SU-DHL-6 (cell line): Measurements from ENCODE around the gene CSK.

Source experiments
- H2AFZ ChIP-seq: fragments of 200-600 bp; sonication (generic); 2 replicates; pipeline ENCODE4 v1.6.1; 2014; ENCODE audit warnings: low read depth, mild to moderate bottlenecking, moderate library complexity, mixed read lengths, antibody characterized with exemption, low read length; ENCODE audit not compliant: severe bottlenecking
- H3F3A ChIP-seq: fragments of 200-600 bp; shearing (Covaris generic); 2 replicates; pipeline ENCODE4 v1.6.0; 2016; ENCODE audit warnings: antibody characterized with exemption, mild to moderate bottlenecking; ENCODE audit not compliant: insufficient read depth
- H3K27ac ChIP-seq: fragments of 200-600 bp; sonication (generic); 2 replicates; pipeline ENCODE4 v1.5.1; 2016; ENCODE audit warnings: low read depth, mild to moderate bottlenecking, low read length, moderate library complexity, mixed read lengths
- H3K27me3 ChIP-seq: fragments of 200-600 bp; sonication (generic), shearing (Covaris generic); 2 replicates; pipeline ENCODE4 v1.6.0; 2014; ENCODE audit warnings: mild to moderate bottlenecking, low read length
- H3K36me3 ChIP-seq: fragments of 200-600 bp; sonication (generic); 2 replicates; pipeline ENCODE4 v1.6.1; 2014; ENCODE audit warnings: mild to moderate bottlenecking, low read length, mixed read lengths
- H3K4me2 ChIP-seq: fragments of 300-600, 200-600 bp; shearing (Covaris generic), sonication (generic); 2 replicates; pipeline ENCODE4 v1.6.0; 2014; ENCODE audit warnings: low read length, low read depth, mild to moderate bottlenecking; ENCODE audit not compliant: poor library complexity, severe bottlenecking
- H3K4me3 ChIP-seq: fragments of 200-600 bp; sonication (generic); 2 replicates; pipeline ENCODE4 v1.5.1; 2014; ENCODE audit warnings: antibody characterized with exemption, low read length, mild to moderate bottlenecking, mixed read lengths; ENCODE audit not compliant: insufficient read depth, poor library complexity, severe bottlenecking
- H3K79me2 ChIP-seq: fragments of 200-600 bp; sonication (generic); 2 replicates; pipeline ENCODE4 v1.6.1; 2014; ENCODE audit warnings: mild to moderate bottlenecking, low read length, moderate library complexity; ENCODE audit not compliant: insufficient read depth
- H3K9ac ChIP-seq: fragments of 200-600 bp; sonication (generic); 2 replicates; pipeline ENCODE4 v1.7.0; 2014; ENCODE audit warnings: mild to moderate bottlenecking, low read length
- H3K9me2 ChIP-seq: fragments of 200-600 bp; sonication (generic); replicated peaks from 2 replicates; pipeline ENCODE4 v1.6.1; 2014; ENCODE audit warnings: low read length; ENCODE audit not compliant: insufficient read depth
- H3K9me3 ChIP-seq: fragments of 200-600 bp; sonication (generic); 2 replicates; pipeline ENCODE4 v1.6.1; 2014; ENCODE audit warnings: low read length, mixed read lengths; ENCODE audit not compliant: insufficient read depth
- H4K20me1 ChIP-seq: fragments of 200-600 bp; sonication (generic); 2 replicates; pipeline ENCODE4 v1.6.1; 2014; ENCODE audit warnings: low read depth, mild to moderate bottlenecking, antibody characterized with exemption, low read length, moderate library complexity, mixed read lengths
- CTCF ChIP-seq: fragments of 200-600 bp; sonication (generic); IDR thresholded peaks from one replicate; pipeline ENCODE4 v1.5.1; 2017; ENCODE audit warnings: antibody characterized with exemption, mild to moderate bottlenecking, low read length, moderate library complexity; ENCODE audit not compliant: insufficient read depth, poor library complexity, severe bottlenecking
- EZH2phosphoT487 ChIP-seq: fragments of 200-600 bp; sonication (generic), shearing (Covaris generic); conservative IDR thresholded peaks from 2 replicates; pipeline ENCODE4 v1.6.1; 2018; ENCODE audit warnings: mild to moderate bottlenecking, antibody characterized with exemption, low read length, moderate library complexity, mixed read lengths

CSK gene

GRCh38 chr15:74802290-74802689, 20.4 kb downstream of the CSK start:
- no peak overlapping the region for H3K27ac ChIP-seq
- peaks cover 28% of the 10 kb centered on the region; the same call in 1 of the 2 replicates for H3F3A ChIP-seq
- no peaks in the 10 kb centered on the region for H4K20me1 ChIP-seq
- no peak overlapping the region for H3K4me3 ChIP-seq
- no peaks in the 10 kb centered on the region for H3K27me3 ChIP-seq
- H3K4me2 ChIP-seq, result no peak overlapping the region
- TF ChIP-seq CTCF, result no peak
- TF ChIP-seq EZH2phosphoT487, result no peak
- H2AFZ ChIP-seq, result no peak overlapping the region
- no peak overlapping the region for H3K9ac ChIP-seq
- no peaks in the 10 kb centered on the region for H3K9me2 ChIP-seq
- no peaks in the 10 kb centered on the region for H3K9me3 ChIP-seq
- H3K36me3 ChIP-seq, result peaks cover 28% of the 10 kb centered on the region
- peaks cover 9% of the 10 kb centered on the region; the same call in 1 of the 2 replicates for H3K79me2 ChIP-seq

GRCh38 chr15:74802862-74803447, 21.1 kb downstream of the CSK start:
- Histone ChIP-seq H3K36me3 (peaks cover 28% of the 10 kb centered on the region), H2AFZ (no peak overlapping the region), H3K79me2 (peaks cover 3% of the 10 kb centered on the region; the same call in 1 of the 2 replicates), H3K9me2 (no peaks in the 10 kb centered on the region), H3K9ac (no peak overlapping the region), H4K20me1 (no peaks in the 10 kb centered on the region), H3K27me3 (no peaks in the 10 kb centered on the region), H3K4me3 (no peak overlapping the region), H3K27ac (no peak overlapping the region), H3F3A (peaks cover 28% of the 10 kb centered on the region; the same call in 1 of the 2 replicates), H3K9me3 (no peaks in the 10 kb centered on the region), H3K4me2 (no peak overlapping the region)
- TF ChIP-seq CTCF (no peak), EZH2phosphoT487 (no peak)

GRCh38 chr15:74804935-74805334, 23.1 kb downstream of the CSK start:
- Histone ChIP-seq H4K20me1 (no peaks in the 10 kb centered on the region), H3K9me2 (no peaks in the 10 kb centered on the region), H3K36me3 (peaks cover 28% of the 10 kb centered on the region), H3F3A (peaks cover 17% of the 10 kb centered on the region; the same call in 1 of the 2 replicates), H3K9ac (no peak overlapping the region), H3K9me3 (no peaks in the 10 kb centered on the region), H3K27me3 (no peaks in the 10 kb centered on the region), H3K4me2 (no peak overlapping the region), H3K79me2 (no peaks in the 10 kb centered on the region), H3K4me3 (no peak overlapping the region), H2AFZ (no peak overlapping the region), H3K27ac (no peak overlapping the region)
- TF ChIP-seq EZH2phosphoT487 (no peak), CTCF (no peak)
